ENCODE results near the gene PTPRM. TPM values are rescaled to one million over a fixed set of nuclear protein-coding genes. Genes with fewer than 3 reads are reported as not detected.

The PTPRM gene
- total RNA-seq, 1 experiment from 2014 or later: 14.5 TPM

- no TSS peak for BruUV-seq (replicated peaks)
- Histone ChIP-seq H4K20me1 (ENCODE audit: insufficient read depth) (no peaks in the 10 kb centered on the region), H3K27ac (ENCODE audit: low read depth, low read length) (no peak overlapping the region), H3K4me3 (replicated peaks in 1 of 2; ENCODE audit: low read depth in 1 of 2, low read length in 2 of 2) (no peak overlapping the region), H3K4me2 (ENCODE audit: low read length) (no peak overlapping the region), H3K27me3 (ENCODE audit: insufficient read depth, low read length) (no peaks in the 10 kb centered on the region), H2AFZ (ENCODE audit: low read depth, low read length, poor library complexity, severe bottlenecking) (no peak overlapping the region), H3K36me3 (ENCODE audit: control insufficient read depth in 1 of 2, insufficient read depth in 2 of 2, low read length in 2 of 2) (no peaks in the 10 kb centered on the region), H3K9me3 (ENCODE audit: control insufficient read depth in 1 of 2, insufficient read depth in 1 of 2, low read depth in 1 of 2, low read length in 2 of 2) (no peaks in the 10 kb centered on the region), H3K79me2 (ENCODE audit: insufficient read depth, low read length) (no peaks in the 10 kb centered on the region), H3K9ac (ENCODE audit: low read length) (no peak overlapping the region), H3K4me1 (ENCODE audit: control insufficient read depth in 1 of 2, insufficient read depth in 2 of 2, low read length in 2 of 2) (no peaks in the 10 kb centered on the region), H3K9me2 (ENCODE audit: insufficient read depth) (no peaks in the 10 kb centered on the region)
- DNase-seq (ENCODE audit: low read depth, low spot score): no peak
- ATAC-seq: no peak
- TF ChIP-seq CBX3 (IDR thresholded peaks at IDR 0.05; ENCODE audit: low read depth): no peak
- no peak for TF ChIP-seq ZNF274 (IDR thresholded peaks at IDR 0.05; ENCODE audit: low read depth, low read length)
- no peak for TF ChIP-seq SRF (IDR thresholded peaks at IDR 0.05; ENCODE audit: low read depth)
- TF ChIP-seq, protein P1, sequence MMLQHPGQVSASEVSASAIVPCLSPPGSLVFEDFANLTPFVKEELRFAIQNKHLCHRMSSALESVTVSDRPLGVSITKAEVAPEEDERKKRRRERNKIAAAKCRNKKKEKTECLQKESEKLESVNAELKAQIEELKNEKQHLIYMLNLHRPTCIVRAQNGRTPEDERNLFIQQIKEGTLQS (IDR thresholded peaks at IDR 0.05): no peak
- no peak for TF ChIP-seq CEBPB (IDR thresholded peaks at IDR 0.05; ENCODE audit: low read depth)
- no peak for TF ChIP-seq ZBTB33 (IDR thresholded peaks at IDR 0.05; ENCODE audit: extremely low read depth, insufficient replicate concordance, low read length)
- TF ChIP-seq CTCF (IDR thresholded peaks at IDR 0.05 in 2 of 3, conservative IDR thresholded peaks at IDR 0.05 in 1 of 3; ENCODE audit: borderline replicate concordance in 1 of 3, insufficient read depth in 1 of 3, low read depth in 2 of 3, low read length in 2 of 3): no peak
- TF ChIP-seq EZH2 (IDR thresholded peaks at IDR 0.05): no peak
- CTCF ChIA-PET: no interaction called here
- RAD21 ChIA-PET (ENCODE audit: low non-redundant PET in 1 of 2, low total read pairs in 2 of 2, uncharacterized antibody in 2 of 2, unreplicated experiment in 2 of 2): no interaction called here
- POLR2A ChIA-PET: no interaction called here
- intact Hi-C loops (cut with micrococcal nuclease): no loop called here
These were observed 586.9 kb downstream of the PTPRM start for GRCh38 chr18:8153887-8154583.

All from HCT116 (cell line).